Measurements from ENCODE around the gene RRM2. TPM values are rescaled to one million over a fixed set of nuclear protein-coding genes. Genes with fewer than 3 reads are reported as not detected.
A peak's percentile ranks its signal among the peaks of the same experiment; 100 is the strongest.

RRM2 gene
- polyA plus RNA-seq, 3 donors = 1.5 TPM; not detected in 2

DNA sequence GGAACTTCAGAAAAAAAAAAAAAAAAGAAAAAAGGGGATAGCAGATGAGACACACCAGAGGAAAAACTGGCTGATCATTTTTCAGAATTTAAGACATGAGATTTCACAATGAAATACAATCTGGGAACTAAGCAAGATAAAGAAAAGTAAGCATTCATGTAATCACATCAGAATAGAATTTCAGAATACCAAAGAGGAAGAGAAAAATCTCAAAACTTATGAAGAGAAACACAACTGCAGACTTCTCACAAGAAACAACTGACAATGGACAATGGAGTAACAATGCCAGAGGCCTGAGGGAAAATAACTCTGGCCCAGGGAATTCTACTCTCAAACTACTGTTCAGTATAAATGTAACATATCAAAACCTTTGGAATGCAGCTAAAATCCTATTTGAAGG, 13.2 kb upstream of the RRM2 start:
- Histone ChIP-seq H3K27me3 (ENCODE audit: control insufficient read depth in 2 of 2, insufficient read depth in 2 of 2, low read length in 2 of 2) (no peaks in the 10 kb centered on the region), H3K79me2 (ENCODE audit: insufficient read depth, low read length) (no peaks in the 10 kb centered on the region), H3K9ac (ENCODE audit: insufficient read depth, low read length, poor library complexity, severe bottlenecking) (no peak overlapping the region), H3K9me3 (replicated peaks in 1 of 2; ENCODE audit: control insufficient read depth in 1 of 2, insufficient read depth in 1 of 2, low read length in 2 of 2) (peaks cover 0 to 4% of the 10 kb centered on the region in 2 donors), H3K4me2 (replicated peaks; ENCODE audit: extremely low read depth, low read length, poor library complexity, severe bottlenecking) (no peak overlapping the region), H2AFZ (ENCODE audit: insufficient read depth, low read depth, low read length, poor library complexity, severe bottlenecking) (no peak overlapping the region), H4K20me1 (ENCODE audit: insufficient read depth, low read length) (no peaks in the 10 kb centered on the region), H3K4me1 (ENCODE audit: control insufficient read depth in 1 of 2, insufficient read depth in 2 of 2, low read length in 2 of 2) (peaks cover 0 to 11% of the 10 kb centered on the region in 2 donors), H3K27ac (ENCODE audit: low read depth in 1 of 2, low read length in 2 of 2) (no peak overlapping the region), H3K36me3 (replicated peaks in 1 of 2; ENCODE audit: control insufficient read depth in 1 of 2, insufficient read depth in 2 of 2, low read length in 2 of 2) (no peaks in the 10 kb centered on the region), H3K4me3 (replicated peaks in 1 of 3; ENCODE audit: low read depth in 2 of 3, low read length in 3 of 3) (no peak overlapping the region)
- intact Hi-C loops (cut with micrococcal nuclease) = no loop called here
- DNase-seq = no peak
- H3K4me3 Mint-ChIP-seq = no peak overlapping the region
- TF ChIP-seq CTCF (IDR thresholded peaks at IDR 0.05) = no peak
- peaks cover 0 to 10% of the 10 kb centered on the region in 2 donors for H3K36me3 Mint-ChIP-seq
- peaks cover 13% of the 10 kb centered on the region for H3K4me1 Mint-ChIP-seq
- peaks cover 3 to 9% (median 6%) of the 10 kb centered on the region in 7 donors for H3K9me3 Mint-ChIP-seq
- peak overlapping the region in 2 of 7 donors; percentile 3 to 61 for H3K27ac Mint-ChIP-seq
- peaks cover 0 to 1% (median 0%) of the 10 kb centered on the region in 3 donors for H3K27me3 Mint-ChIP-seq (ENCODE audit: low read depth in 3 of 3)

GRCh38 chr2:10119027-10119325, 3.6 kb upstream of the RRM2 start:
- H3K27ac Mint-ChIP-seq = peak overlapping the region in 3 of 7 donors; percentile 14 to 58 (median 26)
- intact Hi-C loops (cut with micrococcal nuclease) = loop anchor here in 1 of 2 donors (10.0 kb wide), 1 partner anchor 134 kb away; no protein-coding TSS in a partner anchor
- H3K27ac ChIP-seq (ENCODE audit: low read depth in 1 of 2, low read length in 2 of 2) = no peak overlapping the region
- H3K4me3 ChIP-seq (replicated peaks in 1 of 3; ENCODE audit: low read depth in 2 of 3, low read length in 3 of 3) = no peak overlapping the region
- H3K9me3 Mint-ChIP-seq = no peaks in the 10 kb centered on the region
- H3K4me2 ChIP-seq (replicated peaks; ENCODE audit: extremely low read depth, low read length, poor library complexity, severe bottlenecking) = no peak overlapping the region
- H3K4me1 Mint-ChIP-seq = peaks cover 50% of the 10 kb centered on the region
- H3K9me3 ChIP-seq (replicated peaks in 1 of 2; ENCODE audit: control insufficient read depth in 1 of 2, insufficient read depth in 1 of 2, low read length in 2 of 2) = no peaks in the 10 kb centered on the region
- no peaks in the 10 kb centered on the region for H3K36me3 ChIP-seq (replicated peaks in 1 of 2; ENCODE audit: control insufficient read depth in 1 of 2, insufficient read depth in 2 of 2, low read length in 2 of 2)
- no peaks in the 10 kb centered on the region for H3K27me3 ChIP-seq (ENCODE audit: control insufficient read depth in 2 of 2, insufficient read depth in 2 of 2, low read length in 2 of 2)
- H3K27me3 Mint-ChIP-seq (ENCODE audit: low read depth in 3 of 3) = peaks cover 0 to 3% (median 0%) of the 10 kb centered on the region in 3 donors
- H3K4me3 Mint-ChIP-seq = no peak overlapping the region
- peaks cover 66 to 82% of the 10 kb centered on the region in 2 donors for H3K4me1 ChIP-seq (ENCODE audit: control insufficient read depth in 1 of 2, insufficient read depth in 2 of 2, low read length in 2 of 2)
- H3K79me2 ChIP-seq (ENCODE audit: insufficient read depth, low read length) = peaks cover 68% of the 10 kb centered on the region
- no peak for DNase-seq
- H4K20me1 ChIP-seq (ENCODE audit: insufficient read depth, low read length) = no peaks in the 10 kb centered on the region
- H2AFZ ChIP-seq (ENCODE audit: insufficient read depth, low read depth, low read length, poor library complexity, severe bottlenecking) = no peak overlapping the region
- TF ChIP-seq CTCF (IDR thresholded peaks at IDR 0.05) = no peak
- no peak overlapping the region for H3K9ac ChIP-seq (ENCODE audit: insufficient read depth, low read length, poor library complexity, severe bottlenecking)
- no CpG with 5 or more reads among the region's 3 CpGs for WGBS (ENCODE audit: insufficient coverage)
- H3K36me3 Mint-ChIP-seq = no peaks in the 10 kb centered on the region
